ENCODE measurements around the gene NUMB.

The NUMB gene

GRCh38 chr14:73289729-73290128, 168.6 kb downstream of the NUMB start:
- peak overlapping the region; percentile 41; the same call in 1 of the 2 replicates for H3K27ac ChIP-seq (ENCODE audit: low read depth, low read length)
- peaks cover 16% of the 10 kb centered on the region for H3K36me3 ChIP-seq (ENCODE audit: control insufficient read depth, insufficient read depth, low read length)
- no peaks in the 10 kb centered on the region for H3K27me3 ChIP-seq (ENCODE audit: control insufficient read depth, insufficient read depth, low read length)
- H3K9me3 ChIP-seq (ENCODE audit: control insufficient read depth, insufficient read depth, low read depth, low read length), result no peaks in the 10 kb centered on the region
- peaks cover 32% of the 10 kb centered on the region for H3K4me1 ChIP-seq (ENCODE audit: control insufficient read depth, insufficient read depth, low read length)
- no peak overlapping the region for H3K9ac ChIP-seq (ENCODE audit: low read length)
- no peak overlapping the region for H3K4me3 ChIP-seq (ENCODE audit: low read depth, low read length)

DNA sequence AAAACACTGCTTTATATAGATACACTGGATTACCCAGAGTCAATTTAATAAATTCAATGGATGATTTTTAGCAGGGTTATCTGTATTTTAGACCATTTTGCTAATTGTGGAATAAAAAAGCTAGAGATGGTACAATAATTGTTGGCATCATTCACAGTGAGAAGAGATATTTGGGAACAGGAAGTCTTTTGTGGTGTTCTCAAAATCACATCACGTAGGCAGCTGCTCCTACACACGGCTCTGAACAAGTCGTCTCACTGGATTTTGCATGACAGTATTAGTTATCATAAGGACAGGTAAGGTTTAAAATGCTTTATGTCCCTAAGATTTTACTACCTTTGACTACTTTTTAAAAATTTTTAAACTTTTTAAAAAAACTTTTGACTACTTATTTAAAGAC, 169.0 kb downstream of the NUMB start:
- H3K9ac ChIP-seq (ENCODE audit: low read length), result no peak overlapping the region
- H3K36me3 ChIP-seq (ENCODE audit: control insufficient read depth, insufficient read depth, low read length), result peaks cover 16% of the 10 kb centered on the region
- no peak overlapping the region for H3K4me3 ChIP-seq (ENCODE audit: low read depth, low read length)
- H3K27ac ChIP-seq (ENCODE audit: low read depth, low read length), result no peak overlapping the region
- H3K9me3 ChIP-seq (ENCODE audit: control insufficient read depth, insufficient read depth, low read depth, low read length), result no peaks in the 10 kb centered on the region
- H3K4me1 ChIP-seq (ENCODE audit: control insufficient read depth, insufficient read depth, low read length), result peaks cover 35% of the 10 kb centered on the region
- H3K27me3 ChIP-seq (ENCODE audit: control insufficient read depth, insufficient read depth, low read length), result no peaks in the 10 kb centered on the region

- peaks cover 48% of the 10 kb centered on the region for H3K4me1 ChIP-seq (ENCODE audit: control insufficient read depth, insufficient read depth, low read length)
- H3K27me3 ChIP-seq (ENCODE audit: control insufficient read depth, insufficient read depth, low read length), result no peaks in the 10 kb centered on the region
- peak overlapping the region; percentile 21; the same call in 1 of the 2 replicates for H3K4me3 ChIP-seq (ENCODE audit: low read depth, low read length)
- no peak overlapping the region for H3K9ac ChIP-seq (ENCODE audit: low read length)
- H3K36me3 ChIP-seq (ENCODE audit: control insufficient read depth, insufficient read depth, low read length), result peaks cover 21% of the 10 kb centered on the region
- H3K27ac ChIP-seq (ENCODE audit: low read depth, low read length), result 0 out of 2 replicates have a peak overlapping the region, but pooled peaks have one; percentile 8
- no peaks in the 10 kb centered on the region for H3K9me3 ChIP-seq (ENCODE audit: control insufficient read depth, insufficient read depth, low read depth, low read length)
Measured at GRCh38 chr14:73287071-73287470, 171.3 kb downstream of the NUMB start.

DNA sequence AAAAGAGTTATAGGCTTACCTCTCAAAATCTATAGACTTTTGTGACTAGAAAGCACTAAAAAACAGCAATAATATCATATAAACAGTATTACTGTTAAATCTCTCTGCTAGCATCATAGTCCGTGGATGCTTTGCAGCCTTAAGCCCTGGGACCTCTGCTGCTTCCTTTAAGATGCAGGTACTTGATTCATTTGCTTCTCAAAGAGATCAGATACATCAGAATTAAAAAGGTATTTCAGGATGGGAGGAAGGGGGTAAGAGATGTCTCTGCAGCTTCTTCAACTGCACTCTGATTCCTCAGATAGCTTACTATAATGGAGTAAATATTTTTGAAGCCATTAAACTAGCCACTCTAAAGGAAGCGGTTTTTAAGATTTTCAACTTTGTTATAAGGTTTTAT, 171.7 kb downstream of the NUMB start:
- H3K9me3 ChIP-seq (ENCODE audit: control insufficient read depth, insufficient read depth, low read depth, low read length), result no peaks in the 10 kb centered on the region
- peaks cover 23% of the 10 kb centered on the region for H3K36me3 ChIP-seq (ENCODE audit: control insufficient read depth, insufficient read depth, low read length)
- H3K27ac ChIP-seq (ENCODE audit: low read depth, low read length), result 0 out of 2 replicates have a peak overlapping the region, but pooled peaks have one; percentile 8
- H3K27me3 ChIP-seq (ENCODE audit: control insufficient read depth, insufficient read depth, low read length), result no peaks in the 10 kb centered on the region
- peaks cover 48% of the 10 kb centered on the region for H3K4me1 ChIP-seq (ENCODE audit: control insufficient read depth, insufficient read depth, low read length)
- H3K9ac ChIP-seq (ENCODE audit: low read length), result no peak overlapping the region
- 0 out of 2 replicates have a peak overlapping the region, but pooled peaks have one; percentile 21 for H3K4me3 ChIP-seq (ENCODE audit: low read depth, low read length)

- Histone ChIP-seq H3K9ac (ENCODE audit: low read length) (no peak overlapping the region), H3K4me3 (ENCODE audit: low read depth, low read length) (no peak overlapping the region), H3K27ac (ENCODE audit: low read depth, low read length) (no peak overlapping the region), H3K36me3 (ENCODE audit: control insufficient read depth, insufficient read depth, low read length) (peaks cover 29% of the 10 kb centered on the region), H3K9me3 (ENCODE audit: control insufficient read depth, insufficient read depth, low read depth, low read length) (no peaks in the 10 kb centered on the region), H3K4me1 (ENCODE audit: control insufficient read depth, insufficient read depth, low read length) (peaks cover 48% of the 10 kb centered on the region), H3K27me3 (ENCODE audit: control insufficient read depth, insufficient read depth, low read length) (no peaks in the 10 kb centered on the region)
Measured at GRCh38 chr14:73285979-73286378, 172.4 kb downstream of the NUMB start.

DNA sequence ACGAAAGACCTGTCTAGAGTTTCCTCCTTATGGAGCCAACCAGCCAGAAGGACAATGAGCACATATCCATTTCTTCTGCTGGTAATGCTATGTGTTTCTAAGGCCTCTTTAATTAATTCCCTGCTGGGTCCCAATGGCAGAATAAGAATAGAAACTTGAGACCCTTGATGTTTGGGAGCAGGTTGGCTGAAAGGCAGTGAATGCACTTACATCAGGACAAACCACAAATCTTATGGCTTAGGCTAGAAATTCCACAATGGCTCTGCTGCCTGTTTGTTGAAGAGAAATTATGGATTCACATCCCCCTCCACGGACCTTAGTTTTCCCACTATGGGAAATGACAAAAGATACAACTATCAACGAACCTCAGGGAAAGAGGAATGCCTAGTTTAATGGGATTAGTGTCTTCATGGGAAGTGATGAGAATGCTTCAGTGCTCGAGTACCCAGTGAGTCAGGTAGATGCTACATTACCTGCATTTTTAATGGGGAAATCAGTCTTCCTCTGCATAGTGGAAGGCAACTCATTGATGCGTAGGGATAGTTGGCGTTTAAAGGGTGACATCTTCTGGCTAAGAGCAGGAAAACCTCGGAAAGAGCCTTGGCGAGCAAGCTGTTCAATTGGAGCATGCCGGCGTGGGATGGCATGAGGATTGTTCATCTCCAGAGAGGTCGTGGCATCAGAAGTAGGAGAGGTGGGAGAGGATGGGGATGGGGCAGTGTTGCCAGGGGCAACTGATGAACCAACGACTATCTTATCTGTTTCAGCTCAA, 174.6 kb downstream of the NUMB start:
- H3K4me1 ChIP-seq (ENCODE audit: control insufficient read depth, insufficient read depth, low read length), result peaks cover 35% of the 10 kb centered on the region
- peak overlapping the region; percentile 0; the same call in 1 of the 2 replicates for H3K4me3 ChIP-seq (ENCODE audit: low read depth, low read length)
- H3K36me3 ChIP-seq (ENCODE audit: control insufficient read depth, insufficient read depth, low read length), result peaks cover 39% of the 10 kb centered on the region
- no peaks in the 10 kb centered on the region for H3K27me3 ChIP-seq (ENCODE audit: control insufficient read depth, insufficient read depth, low read length)
- H3K9ac ChIP-seq (ENCODE audit: low read length), result no peak overlapping the region
- no peak overlapping the region for H3K27ac ChIP-seq (ENCODE audit: low read depth, low read length)
- H3K9me3 ChIP-seq (ENCODE audit: control insufficient read depth, insufficient read depth, low read depth, low read length), result no peaks in the 10 kb centered on the region

DNA sequence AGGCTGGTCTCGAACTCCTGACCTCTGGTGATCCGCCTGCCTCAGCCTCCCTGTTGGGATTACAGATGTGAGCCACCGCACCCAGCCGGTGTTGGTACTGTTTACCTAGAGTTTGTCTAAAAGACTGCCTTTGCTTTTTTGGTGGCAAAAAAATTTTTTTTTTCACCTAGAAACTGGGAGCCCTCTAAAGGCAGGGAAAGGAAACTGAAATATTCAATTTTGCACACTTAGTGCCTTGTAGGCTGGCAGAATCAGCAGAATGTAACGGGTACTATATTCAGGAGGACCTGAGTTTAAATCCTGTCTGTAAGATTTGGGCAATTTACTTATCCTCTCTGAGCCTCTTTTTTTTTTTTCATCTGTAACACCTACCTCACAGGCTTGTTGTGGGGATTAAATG, 177.4 kb downstream of the NUMB start:
- Histone ChIP-seq H3K9ac (ENCODE audit: low read length) (no peak overlapping the region), H3K27ac (ENCODE audit: low read depth, low read length) (no peak overlapping the region), H3K27me3 (ENCODE audit: control insufficient read depth, insufficient read depth, low read length) (no peaks in the 10 kb centered on the region), H3K4me1 (ENCODE audit: control insufficient read depth, insufficient read depth, low read length) (peaks cover 18% of the 10 kb centered on the region), H3K4me3 (ENCODE audit: low read depth, low read length) (no peak overlapping the region), H3K36me3 (ENCODE audit: control insufficient read depth, insufficient read depth, low read length) (peaks cover 56% of the 10 kb centered on the region), H3K9me3 (ENCODE audit: control insufficient read depth, insufficient read depth, low read depth, low read length) (no peaks in the 10 kb centered on the region)

DNA sequence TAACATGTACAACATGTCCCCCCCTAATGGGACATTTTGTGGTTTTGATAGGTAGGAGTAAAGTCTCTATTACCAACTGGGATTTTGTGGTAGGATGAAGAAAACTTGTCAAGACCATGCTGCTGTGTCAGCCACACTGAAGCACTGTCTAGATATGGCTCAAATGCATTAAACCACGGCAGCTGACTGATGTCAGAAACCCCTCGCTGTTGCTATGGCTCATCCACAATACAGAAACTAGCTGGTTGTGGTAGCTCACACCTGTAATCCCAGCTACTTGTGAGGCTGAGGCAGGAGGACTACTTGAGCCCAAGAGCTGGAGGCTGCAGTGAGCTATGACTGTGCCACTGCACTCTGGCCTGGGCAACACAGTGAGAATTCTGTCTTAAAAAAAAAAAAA, 181.0 kb downstream of the NUMB start:
- Histone ChIP-seq H3K9me3 (ENCODE audit: control insufficient read depth, insufficient read depth, low read depth, low read length) (no peaks in the 10 kb centered on the region), H3K27ac (ENCODE audit: low read depth, low read length) (no peak overlapping the region), H3K4me3 (ENCODE audit: low read depth, low read length) (no peak overlapping the region), H3K9ac (ENCODE audit: low read length) (no peak overlapping the region), H3K27me3 (ENCODE audit: control insufficient read depth, insufficient read depth, low read length) (no peaks in the 10 kb centered on the region), H3K4me1 (ENCODE audit: control insufficient read depth, insufficient read depth, low read length) (peaks cover 3% of the 10 kb centered on the region; the same call in 1 of the 2 replicates), H3K36me3 (ENCODE audit: control insufficient read depth, insufficient read depth, low read length) (peaks cover 60% of the 10 kb centered on the region)

DNA sequence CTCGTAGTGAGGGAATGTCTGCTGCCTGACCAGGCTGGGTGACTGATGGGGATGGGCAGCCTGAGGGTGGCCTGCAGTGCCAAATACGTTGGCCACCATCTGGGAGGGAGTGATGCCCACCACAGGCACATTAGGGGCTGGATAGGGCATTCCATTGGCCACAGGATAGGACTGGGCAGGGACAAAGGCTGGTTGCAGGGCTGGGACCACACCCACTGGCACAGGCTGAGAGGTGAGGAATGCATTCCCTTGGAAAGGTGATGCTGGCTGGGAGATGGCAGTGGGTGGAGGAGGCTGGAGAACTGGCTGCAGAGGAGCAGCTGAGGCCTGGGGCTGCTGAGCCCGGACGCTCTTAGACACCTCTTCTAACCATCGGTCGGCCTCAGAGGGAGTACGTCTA, 181.5 kb downstream of the NUMB start:
- peaks cover 3% of the 10 kb centered on the region; the same call in 1 of the 2 replicates for H3K4me1 ChIP-seq (ENCODE audit: control insufficient read depth, insufficient read depth, low read length)
- peaks cover 56% of the 10 kb centered on the region for H3K36me3 ChIP-seq (ENCODE audit: control insufficient read depth, insufficient read depth, low read length)
- H3K9ac ChIP-seq (ENCODE audit: low read length), result no peak overlapping the region
- no peaks in the 10 kb centered on the region for H3K9me3 ChIP-seq (ENCODE audit: control insufficient read depth, insufficient read depth, low read depth, low read length)
- no peaks in the 10 kb centered on the region for H3K27me3 ChIP-seq (ENCODE audit: control insufficient read depth, insufficient read depth, low read length)
- H3K4me3 ChIP-seq (ENCODE audit: low read depth, low read length), result no peak overlapping the region
- H3K27ac ChIP-seq (ENCODE audit: low read depth, low read length), result no peak overlapping the region

GRCh38 chr14:73273799-73274198, 184.5 kb downstream of the NUMB start:
- no peak overlapping the region for H3K4me3 ChIP-seq (ENCODE audit: low read depth, low read length)
- H3K4me1 ChIP-seq (ENCODE audit: control insufficient read depth, insufficient read depth, low read length), result peaks cover 8% of the 10 kb centered on the region; the same call in 1 of the 2 replicates
- peaks cover 9% of the 10 kb centered on the region for H3K27me3 ChIP-seq (ENCODE audit: control insufficient read depth, insufficient read depth, low read length)
- H3K36me3 ChIP-seq (ENCODE audit: control insufficient read depth, insufficient read depth, low read length), result peaks cover 38% of the 10 kb centered on the region
- H3K9ac ChIP-seq (ENCODE audit: low read length), result no peak overlapping the region
- no peak overlapping the region for H3K27ac ChIP-seq (ENCODE audit: low read depth, low read length)
- no peaks in the 10 kb centered on the region for H3K9me3 ChIP-seq (ENCODE audit: control insufficient read depth, insufficient read depth, low read depth, low read length)

- Histone ChIP-seq H3K36me3 (ENCODE audit: control insufficient read depth, insufficient read depth, low read length) (peaks cover 36% of the 10 kb centered on the region), H3K9me3 (ENCODE audit: control insufficient read depth, insufficient read depth, low read depth, low read length) (no peaks in the 10 kb centered on the region), H3K27me3 (ENCODE audit: control insufficient read depth, insufficient read depth, low read length) (peaks cover 9% of the 10 kb centered on the region), H3K4me3 (ENCODE audit: low read depth, low read length) (no peak overlapping the region), H3K27ac (ENCODE audit: low read depth, low read length) (no peak overlapping the region), H3K9ac (ENCODE audit: low read length) (no peak overlapping the region), H3K4me1 (ENCODE audit: control insufficient read depth, insufficient read depth, low read length) (peaks cover 8% of the 10 kb centered on the region; the same call in 1 of the 2 replicates)
Measured at GRCh38 chr14:73272393-73272792, 186.0 kb downstream of the NUMB start.

Data from HUES6 (cell line).